Lung (tissue), 12 donors: ENCODE data around the gene THRA. TPM values are rescaled to one million over a fixed set of nuclear protein-coding genes. Genes with fewer than 3 reads are reported as not detected.
A peak's percentile ranks its signal among the peaks of the same experiment; 100 is the strongest.

Experiments
- ATAC-seq: fragments of 200-7000 bp; cut with Tn5 transposase; one replicate; pipeline ENCODE4 v1.9.1; 2020; ENCODE audit warnings: moderate number of reproducible peaks; ENCODE audit not compliant: insufficient read depth, low FRiP score
- DNase-seq, 3 donors: peaks; one replicate each; pipeline ENCODE4 v3.0.0-alpha.2; 2013 to 2017
- H3K27ac ChIP-seq, 2 donors: one replicate each; pipeline ENCODE4 v1.5.1; 2013; ENCODE audit warnings: mild to moderate bottlenecking in 2 of 2, moderate library complexity in 2 of 2, control low read depth in 1 of 2, inconsistent platforms in 1 of 2, low read depth in 1 of 2, low read length in 1 of 2
- H3K27me3 ChIP-seq, 3 donors: one replicate each; pipeline ENCODE4 v1.5.1; 2013; ENCODE audit warnings: low read length in 2 of 3; ENCODE audit not compliant: control insufficient read depth in 3 of 3, insufficient read depth in 3 of 3
- H3K36me3 ChIP-seq, 4 donors: one replicate each; pipeline ENCODE4 v1.5.1; 2013; ENCODE audit warnings: low read length in 4 of 4, mild to moderate bottlenecking in 1 of 4, moderate library complexity in 1 of 4; ENCODE audit not compliant: control insufficient read depth in 4 of 4, insufficient read depth in 4 of 4
- H3K4me1 ChIP-seq, 5 donors: one replicate each; pipeline ENCODE4 v1.5.1; 2013; ENCODE audit warnings: low read length in 5 of 5, mild to moderate bottlenecking in 2 of 5, moderate library complexity in 1 of 5; ENCODE audit not compliant: control insufficient read depth in 5 of 5, insufficient read depth in 5 of 5
- H3K4me3 ChIP-seq: one replicate; pipeline ENCODE4 v1.5.1; 2013; ENCODE audit warnings: mild to moderate bottlenecking, control low read depth, moderate library complexity
- H3K9ac ChIP-seq, 2 donors: one replicate each; pipeline ENCODE4 v1.5.1; 2013; ENCODE audit warnings: low read length in 2 of 2, control low read depth in 1 of 2; ENCODE audit not compliant: insufficient read depth in 1 of 2
- H3K9me3 ChIP-seq, 4 donors: one replicate each; pipeline ENCODE4 v1.5.1; 2013; ENCODE audit warnings: low read length in 3 of 4, mild to moderate bottlenecking in 1 of 4, moderate library complexity in 1 of 4; ENCODE audit not compliant: control insufficient read depth in 4 of 4, insufficient read depth in 3 of 4
- CTCF ChIP-seq: IDR thresholded peaks from 2 replicates; pipeline ENCODE4 v1.5.1; 2012; ENCODE audit warnings: mild to moderate bottlenecking; ENCODE audit errors: control extremely low read depth, extremely low read depth
- WGBS, 2 donors: extraction: QIAGEN DNeasy Blood & Tissue Kit; methylation state at CpG; one replicate each; pipeline ENCODE4 v1.1.7; 2013; 5-methylcytosine and 5-hydroxymethylcytosine counted together
- polyA plus RNA-seq, 2 donors: library from polyadenylated mRNA; stranded (reverse); fragments of 200-250 nt; gene quantifications; one replicate each; pipeline ENCODE4 v1.2.1, GENCODE V29; 2013
- total RNA-seq, 2 donors: library from RNA; depleted of rRNA in 1 of 2; stranded (reverse); fragments of >200 nt in 1 of 2; gene quantifications; one replicate each; pipeline ENCODE4 v1.2.1, GENCODE V29; 2014 to 2021
- donor health status: control.
- donor health status: control.
- donor health status: Bipolar disorder and iron deficiency.
- donor health status: healthy.
- donor health status: DM: yes; HTN: yes; CAD: no.

The THRA gene
- total and polyA plus RNA-seq, 4 donors: 28.5 to 55.9 (median 37.5) TPM

GRCh38 chr17:40095351-40095943 is 32.7 kb downstream of the THRA start:
- Histone ChIP-seq H3K36me3 (peaks cover 0 to 48% (median 12%) of the 10 kb centered on the region in 4 donors), H3K4me3 (no peak overlapping the region)

GRCh38 chr17:40095944-40096791 is 33.4 kb downstream of the THRA start:
- Histone ChIP-seq H3K27me3 (no peaks in the 10 kb centered on the region), H3K36me3 (peaks cover 0 to 44% (median 12%) of the 10 kb centered on the region in 4 donors), H3K9me3 (no peaks in the 10 kb centered on the region), H3K27ac (peak overlapping the region; percentile 96 to 99), H3K4me3 (no peak overlapping the region), H3K9ac (no peak overlapping the region), H3K4me1 (peaks cover 10 to 35% (median 23%) of the 10 kb centered on the region in 5 donors)
- peak; percentile 33 to 65 (median 62) for DNase-seq
- ATAC-seq: no peak
- TF ChIP-seq CTCF: no peak
- 40 to 45% methylated on average over 23 of the region's 23 CpGs for WGBS, 2 donors

More at GRCh38 chr17:40095351-40095943, 32.7 kb downstream of the THRA start:
- Histone ChIP-seq H3K9me3 (no peaks in the 10 kb centered on the region), H3K9ac (no peak overlapping the region), H3K27ac (peak overlapping the region; percentile 59 to 99), H3K4me1 (peaks cover 7 to 31% (median 26%) of the 10 kb centered on the region in 5 donors), H3K27me3 (no peaks in the 10 kb centered on the region)
- no peak for TF ChIP-seq CTCF
- 69 to 71% methylated on average over 17 of the region's 17 CpGs for WGBS, 2 donors
- no peak for ATAC-seq
- DNase-seq: no peak

GRCh38 chr17:40097087-40097486 is 34.3 kb downstream of the THRA start:
- Histone ChIP-seq H3K27ac (peak overlapping the region; percentile 96 to 99), H3K4me3 (no peak overlapping the region), H3K9ac (no peak overlapping the region), H3K27me3 (no peaks in the 10 kb centered on the region), H3K36me3 (peaks cover 0 to 37% (median 10%) of the 10 kb centered on the region in 4 donors), H3K4me1 (peaks cover 13 to 38% (median 29%) of the 10 kb centered on the region in 5 donors), H3K9me3 (no peaks in the 10 kb centered on the region)
- ATAC-seq: no peak
- no peak for DNase-seq
- TF ChIP-seq CTCF: no peak
- WGBS, 2 donors: 81 to 89% methylated on average over 10 of the region's 10 CpGs
